DOHH2 (cell line): ENCODE data around the gene MYBPH.

Source experiments
- EZH2phosphoT487 ChIP-seq: fragments of 200-600 bp; sonication (generic); IDR thresholded peaks from 2 replicates; pipeline ENCODE4 v1.6.1; 2017; ENCODE audit warnings: borderline replicate concordance, mild to moderate bottlenecking, antibody characterized with exemption, low read length, moderate library complexity, mixed read lengths
- TF ChIP-seq, protein P1 (sequence below): fragments of 200-600 bp; sonication (generic); IDR thresholded peaks from one replicate; pipeline ENCODE4 v1.5.1; 2014; ENCODE audit warnings: antibody characterized with exemption, mild to moderate bottlenecking, low read depth, low read length; ENCODE audit not compliant: poor library complexity, severe bottlenecking

GRCh38 chr1:203147376-203147775 is 28.2 kb downstream of the MYBPH start:
- TF ChIP-seq, protein P1, sequence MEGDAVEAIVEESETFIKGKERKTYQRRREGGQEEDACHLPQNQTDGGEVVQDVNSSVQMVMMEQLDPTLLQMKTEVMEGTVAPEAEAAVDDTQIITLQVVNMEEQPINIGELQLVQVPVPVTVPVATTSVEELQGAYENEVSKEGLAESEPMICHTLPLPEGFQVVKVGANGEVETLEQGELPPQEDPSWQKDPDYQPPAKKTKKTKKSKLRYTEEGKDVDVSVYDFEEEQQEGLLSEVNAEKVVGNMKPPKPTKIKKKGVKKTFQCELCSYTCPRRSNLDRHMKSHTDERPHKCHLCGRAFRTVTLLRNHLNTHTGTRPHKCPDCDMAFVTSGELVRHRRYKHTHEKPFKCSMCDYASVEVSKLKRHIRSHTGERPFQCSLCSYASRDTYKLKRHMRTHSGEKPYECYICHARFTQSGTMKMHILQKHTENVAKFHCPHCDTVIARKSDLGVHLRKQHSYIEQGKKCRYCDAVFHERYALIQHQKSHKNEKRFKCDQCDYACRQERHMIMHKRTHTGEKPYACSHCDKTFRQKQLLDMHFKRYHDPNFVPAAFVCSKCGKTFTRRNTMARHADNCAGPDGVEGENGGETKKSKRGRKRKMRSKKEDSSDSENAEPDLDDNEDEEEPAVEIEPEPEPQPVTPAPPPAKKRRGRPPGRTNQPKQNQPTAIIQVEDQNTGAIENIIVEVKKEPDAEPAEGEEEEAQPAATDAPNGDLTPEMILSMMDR: no peak
- TF ChIP-seq EZH2phosphoT487: no peak
